Measurements from ENCODE around the gene AVPI1. TPM values are rescaled to one million over a fixed set of nuclear protein-coding genes. Genes with fewer than 3 reads are reported as not detected.
"Not testable (repeated sequence)": the region's sequence is repeated elsewhere in the genome, so short reads cannot be mapped to it uniquely, and the experiment has no call there.

Gene AVPI1
- total RNA-seq, 5 donors from 2014 or later (not counting 1 experiment from before 2014, with no cell fraction given): 2.4 to 10.0 (median 3.6) TPM

DNA sequence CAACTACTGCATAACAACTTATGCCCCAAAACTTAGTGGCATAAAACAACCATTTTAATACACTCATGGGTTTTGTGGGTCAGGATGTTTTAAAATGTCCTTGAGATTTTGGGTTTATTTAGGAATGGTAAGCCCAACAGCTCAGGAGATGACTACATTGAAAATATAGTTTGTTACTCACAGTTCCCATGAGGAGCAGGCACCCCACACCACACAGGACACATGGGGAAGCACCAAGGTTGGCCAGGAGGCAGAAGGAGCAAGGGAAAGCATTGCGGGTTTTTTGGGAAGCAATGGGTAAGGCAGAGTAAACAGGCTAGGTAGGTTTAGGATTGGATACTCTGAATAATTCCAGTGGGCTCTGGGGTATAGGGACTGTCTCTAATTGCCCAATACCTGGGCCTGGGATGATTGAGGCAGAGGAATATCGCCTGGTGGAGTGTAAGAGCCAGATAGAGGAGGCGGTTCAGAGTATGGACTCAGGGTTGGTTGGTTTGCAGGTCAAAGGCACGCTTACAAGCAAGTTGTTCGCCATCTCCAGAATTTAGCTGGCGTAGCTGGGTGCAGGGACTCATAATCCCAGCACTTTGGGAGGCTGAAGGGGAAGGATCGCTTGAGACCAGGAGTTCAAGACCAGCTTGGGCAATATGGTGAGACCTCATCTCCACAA, 16.5 kb upstream of the AVPI1 start:
- H3K9me3 Mint-ChIP-seq: no peaks in the 10 kb centered on the region
- CTCF ChIA-PET: interaction anchor here (0.8 to 2.7 kb wide), 4 partner anchors 26 to 33 kb away, joined by 3 to 29 read pairs (median 4); partner anchors contain the start of gene ZFYVE27 (in 1 of the 2)
- peaks cover 0 to 23% of the 10 kb centered on the region in 2 experiments for H3K27me3 ChIP-seq (replicated peaks in 1 of 2; ENCODE audit: control insufficient read depth in 2 of 2, extremely low read depth in 1 of 2, insufficient read depth in 2 of 2, low read length in 1 of 2)
- no peaks in the 10 kb centered on the region for H3K36me3 Mint-ChIP-seq
- no peak for DNase-seq
- no peak overlapping the region for H3K4me3 Mint-ChIP-seq
- H3K4me1 ChIP-seq (ENCODE audit: control insufficient read depth in 1 of 2, extremely low read depth in 1 of 2, insufficient read depth in 2 of 2, low read length in 2 of 2): no peaks in the 10 kb centered on the region
- POLR2A ChIA-PET: no interaction called here
- no peak for ATAC-seq (replicated peaks in 1 of 4)
- H3K36me3 ChIP-seq (ENCODE audit: control insufficient read depth in 2 of 2, extremely low read depth in 1 of 2, insufficient read depth in 1 of 2, low read length in 1 of 2): no peaks in the 10 kb centered on the region
- no peaks in the 10 kb centered on the region for H3K9me3 ChIP-seq
- H3K27me3 Mint-ChIP-seq: peaks cover 7 to 11% of the 10 kb centered on the region in 2 donors
- H3K4me1 Mint-ChIP-seq: no peaks in the 10 kb centered on the region
- H3K4me3 ChIP-seq (ENCODE audit: control insufficient read depth in 1 of 2, extremely low read depth in 1 of 2, low read length in 1 of 2): no peak overlapping the region
- no peak overlapping the region for H3K27ac ChIP-seq (ENCODE audit: low read length)
- H3K27ac Mint-ChIP-seq: no peak overlapping the region
- 83% methylated on average over 4 of the region's 7 CpGs for WGBS (ENCODE audit: insufficient coverage)

- Mint-ChIP-seq H3K4me3 (no peak overlapping the region), H3K4me1 (no peaks in the 10 kb centered on the region), H3K27me3 (peaks cover 0 to 4% of the 10 kb centered on the region in 2 donors), H3K27ac (no peak overlapping the region), H3K36me3 (no peaks in the 10 kb centered on the region), H3K9me3 (no peaks in the 10 kb centered on the region)
- Histone ChIP-seq H3K27me3 (replicated peaks in 1 of 2; ENCODE audit: control insufficient read depth in 2 of 2, extremely low read depth in 1 of 2, insufficient read depth in 2 of 2, low read length in 1 of 2) (peaks cover 0 to 10% of the 10 kb centered on the region in 2 experiments), H3K9me3 (no peaks in the 10 kb centered on the region), H3K36me3 (ENCODE audit: control insufficient read depth in 2 of 2, extremely low read depth in 1 of 2, insufficient read depth in 1 of 2, low read length in 1 of 2) (no peaks in the 10 kb centered on the region), H3K27ac (ENCODE audit: low read length) (no peak overlapping the region), H3K4me3 (ENCODE audit: control insufficient read depth in 1 of 2, extremely low read depth in 1 of 2, low read length in 1 of 2) (no peak overlapping the region), H3K4me1 (ENCODE audit: control insufficient read depth in 1 of 2, extremely low read depth in 1 of 2, insufficient read depth in 2 of 2, low read length in 2 of 2) (no peaks in the 10 kb centered on the region)
- whole genome bisulfite sequencing (ENCODE audit: insufficient coverage): 58% methylated on average over 9 of the region's 12 CpGs
- DNase-seq (peak in 28 of 35 experiments; percentile 11 to 78 (median 28)), ATAC-seq (replicated peaks in 1 of 4) (peak; percentile 82 to 95 (median 84))
- ChIA-PET POLR2A (interaction anchor here in 1 of 2 donors (0.5 kb wide), 1 partner anchor 17 kb away, joined by 7 read pairs; no protein-coding TSS in a partner anchor), CTCF (interaction anchor here (0.5 to 2.7 kb wide), 18 partner anchors 8 to 340 kb away, joined by 3 to 29 read pairs (median 7); partner anchors contain the start of genes AVPI1 (in 1 of the 2) and ZFYVE27 (in 1 of the 2))
Measured at GRCh38 chr10:97701438-97702069, 14.5 kb upstream of the AVPI1 start.

DNA sequence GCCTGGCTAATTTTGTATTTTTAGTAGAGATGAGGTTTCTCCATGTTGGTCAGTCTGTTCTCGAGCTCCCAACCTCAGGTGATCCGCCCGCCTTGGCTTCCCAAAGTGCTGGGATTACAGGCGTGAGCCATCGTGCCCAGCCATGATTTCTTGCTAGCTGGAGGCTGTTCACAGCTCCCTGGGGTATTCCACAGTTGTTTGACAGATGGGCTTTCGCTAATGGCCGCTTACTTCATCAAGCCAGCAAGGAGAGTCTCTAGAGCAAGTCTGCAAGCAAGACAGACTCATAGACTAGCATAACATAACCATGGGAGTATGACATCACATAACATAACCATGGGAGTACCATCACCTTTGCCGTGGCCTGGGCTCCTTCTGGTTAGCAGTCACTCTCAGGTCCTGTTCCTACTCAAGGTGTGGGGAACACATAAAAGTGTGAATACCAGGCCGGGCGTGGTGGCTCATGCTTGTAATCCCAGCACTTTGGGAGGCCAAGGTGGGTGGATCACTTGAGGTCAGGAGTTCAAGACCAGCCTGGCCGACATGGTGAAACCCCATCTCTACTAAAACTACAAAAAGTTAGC, 11.1 kb upstream of the AVPI1 start:
- POLR2A ChIA-PET; H3K27ac Mint-ChIP-seq; H3K9me3 Mint-ChIP-seq; DNase-seq; H3K4me1 Mint-ChIP-seq; H3K27ac ChIP-seq (ENCODE audit: low read length); H3K36me3 ChIP-seq (ENCODE audit: control insufficient read depth in 2 of 2, extremely low read depth in 1 of 2, insufficient read depth in 1 of 2, low read length in 1 of 2); H3K9me3 ChIP-seq; H3K36me3 Mint-ChIP-seq; H3K4me3 Mint-ChIP-seq; H3K27me3 Mint-ChIP-seq; H3K4me3 ChIP-seq (ENCODE audit: control insufficient read depth in 1 of 2, extremely low read depth in 1 of 2, low read length in 1 of 2); H3K4me1 ChIP-seq (ENCODE audit: control insufficient read depth in 1 of 2, extremely low read depth in 1 of 2, insufficient read depth in 2 of 2, low read length in 2 of 2); ATAC-seq (replicated peaks in 1 of 4): not testable (repeated sequence)
- peaks cover 0 to 18% of the 10 kb centered on the region in 2 experiments for H3K27me3 ChIP-seq (replicated peaks in 1 of 2; ENCODE audit: control insufficient read depth in 2 of 2, extremely low read depth in 1 of 2, insufficient read depth in 2 of 2, low read length in 1 of 2)
- CTCF ChIA-PET: interaction anchor here in 1 of 2 donors (0.7 to 1.2 kb wide), 3 partner anchors 12 to 21 kb away, joined by 3 to 7 read pairs (median 3); partner anchors contain the start of gene AVPI1
- WGBS (ENCODE audit: insufficient coverage): 86% methylated on average over 7 of the region's 11 CpGs

DNA sequence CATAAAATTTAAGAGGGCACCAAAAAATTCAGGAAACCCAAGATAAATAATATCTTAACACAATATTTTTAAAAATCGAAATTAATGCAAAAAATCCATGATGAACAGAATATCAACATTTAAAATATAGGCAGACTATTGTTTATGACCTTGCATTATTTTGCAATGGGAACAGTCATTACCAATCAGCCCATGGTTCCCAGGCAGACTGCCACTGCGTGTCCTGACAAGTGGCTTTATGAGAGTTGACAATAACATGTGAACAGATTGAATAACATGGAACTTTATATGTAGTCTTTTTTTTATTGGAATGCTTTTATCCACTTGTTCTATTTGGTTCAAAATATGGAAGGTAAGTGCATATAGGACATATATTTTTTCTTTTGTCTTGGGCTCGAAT, 3.1 kb upstream of the AVPI1 start:
- H3K27ac Mint-ChIP-seq: no peak overlapping the region
- POLR2A ChIA-PET: no interaction called here

GRCh38 chr10:97689559-97690020, 2.5 kb upstream of the AVPI1 start:
- Histone ChIP-seq H3K4me3 (ENCODE audit: control insufficient read depth in 1 of 2, extremely low read depth in 1 of 2, low read length in 1 of 2) (no peak overlapping the region), H3K27ac (ENCODE audit: low read length) (no peak overlapping the region), H3K9me3 (no peaks in the 10 kb centered on the region), H3K36me3 (ENCODE audit: control insufficient read depth in 2 of 2, extremely low read depth in 1 of 2, insufficient read depth in 1 of 2, low read length in 1 of 2) (no peaks in the 10 kb centered on the region), H3K4me1 (ENCODE audit: control insufficient read depth in 1 of 2, extremely low read depth in 1 of 2, insufficient read depth in 2 of 2, low read length in 2 of 2) (peaks cover 0 to 25% of the 10 kb centered on the region in 2 experiments), H3K27me3 (replicated peaks in 1 of 2; ENCODE audit: control insufficient read depth in 2 of 2, extremely low read depth in 1 of 2, insufficient read depth in 2 of 2, low read length in 1 of 2) (peaks cover 0 to 2% of the 10 kb centered on the region in 2 experiments)
- H3K9me3 Mint-ChIP-seq: no peaks in the 10 kb centered on the region
- no peak for DNase-seq
- ChIA-PET POLR2A (interaction anchor here in 1 of 2 donors (0.6 kb wide), 1 partner anchor 223 kb away, joined by 3 read pairs; no protein-coding TSS in a partner anchor), CTCF (no interaction called here)
- no peak overlapping the region for H3K27ac Mint-ChIP-seq
- H3K4me3 Mint-ChIP-seq: no peak overlapping the region
- WGBS (ENCODE audit: insufficient coverage): 86% methylated on average over 1 of the region's 5 CpGs
- ATAC-seq (replicated peaks in 1 of 4): no peak
- peaks cover 18 to 27% (median 22%) of the 10 kb centered on the region in 3 donors for H3K4me1 Mint-ChIP-seq
- no peaks in the 10 kb centered on the region for H3K36me3 Mint-ChIP-seq
- no peaks in the 10 kb centered on the region for H3K27me3 Mint-ChIP-seq

More for the DNA sequence above, 3.1 kb upstream of the AVPI1 start:
- Histone ChIP-seq H3K36me3 (ENCODE audit: control insufficient read depth in 2 of 2, extremely low read depth in 1 of 2, insufficient read depth in 1 of 2, low read length in 1 of 2) (no peaks in the 10 kb centered on the region), H3K27ac (ENCODE audit: low read length) (no peak overlapping the region), H3K4me3 (ENCODE audit: control insufficient read depth in 1 of 2, extremely low read depth in 1 of 2, low read length in 1 of 2) (no peak overlapping the region), H3K9me3 (no peaks in the 10 kb centered on the region), H3K4me1 (ENCODE audit: control insufficient read depth in 1 of 2, extremely low read depth in 1 of 2, insufficient read depth in 2 of 2, low read length in 2 of 2) (peaks cover 0 to 25% of the 10 kb centered on the region in 2 experiments), H3K27me3 (replicated peaks in 1 of 2; ENCODE audit: control insufficient read depth in 2 of 2, extremely low read depth in 1 of 2, insufficient read depth in 2 of 2, low read length in 1 of 2) (peaks cover 0 to 2% of the 10 kb centered on the region in 2 experiments)
- Mint-ChIP-seq H3K36me3 (no peaks in the 10 kb centered on the region), H3K4me1 (peaks cover 14 to 21% (median 18%) of the 10 kb centered on the region in 3 donors), H3K27me3 (no peaks in the 10 kb centered on the region), H3K4me3 (no peak overlapping the region), H3K9me3 (no peaks in the 10 kb centered on the region)
- CTCF ChIA-PET: no interaction called here
- WGBS (ENCODE audit: insufficient coverage): no CpG with 5 or more reads among the region's 3 CpGs
- no peak for ATAC-seq (replicated peaks in 1 of 4)
- DNase-seq: no peak
